Activated naive CD4-positive, alpha-beta T cell treated with Interleukin-2 at 50 U/mL for 16 hours (primary cell): Measurements from ENCODE around the gene SGSM2.

Source experiments
- DNase-seq: peaks from one replicate; pipeline ENCODE4 v3.0.0-alpha.2; 2020

SGSM2 gene

GRCh38 chr17:2399572-2400473 is 62.5 kb downstream of the SGSM2 start:
- DNase-seq = peak; percentile 93

- peak; percentile 68 for DNase-seq
Observed at GRCh38 chr17:2400474-2400866, 63.2 kb downstream of the SGSM2 start.

- peak; percentile 94 for DNase-seq
Observed at GRCh38 chr17:2400877-2401425, 63.6 kb downstream of the SGSM2 start, which contains the start of gene MNT. Gene MNT, minus strand, starts transcription at chr17:2401060. Its CDS starts 348 bp downstream, at chr17:2400712.

GRCh38 chr17:2401426-2402221 is 64.3 kb downstream of the SGSM2 start:
- peak; percentile 100 for DNase-seq

- no peak for DNase-seq
Observed at GRCh38 chr17:2402544-2402943, 65.2 kb downstream of the SGSM2 start.

- no peak for DNase-seq
Observed at GRCh38 chr17:2403044-2403443, 65.7 kb downstream of the SGSM2 start.

GRCh38 chr17:2405247-2405926 is 68.1 kb downstream of the SGSM2 start:
- DNase-seq = no peak

GRCh38 chr17:2406271-2406902 is 69.1 kb downstream of the SGSM2 start:
- no peak for DNase-seq

- no peak for DNase-seq
Observed at GRCh38 chr17:2406903-2407790, 69.8 kb downstream of the SGSM2 start.

GRCh38 chr17:2410951-2411350 is 73.7 kb downstream of the SGSM2 start:
- DNase-seq = no peak

GRCh38 chr17:2412561-2413021 is 75.3 kb downstream of the SGSM2 start:
- DNase-seq = no peak

- no peak for DNase-seq
Observed at GRCh38 chr17:2414446-2415064, 77.3 kb downstream of the SGSM2 start.

GRCh38 chr17:2415081-2415480 is 77.8 kb downstream of the SGSM2 start:
- DNase-seq = no peak

- DNase-seq = peak; percentile 87
Observed at GRCh38 chr17:2416010-2416734, 78.9 kb downstream of the SGSM2 start.

GRCh38 chr17:2418572-2418971 is 81.3 kb downstream of the SGSM2 start:
- no peak for DNase-seq

GRCh38 chr17:2419486-2419885 is 82.2 kb downstream of the SGSM2 start:
- no peak for DNase-seq

- DNase-seq = no peak
Observed at GRCh38 chr17:2420176-2420575, 82.9 kb downstream of the SGSM2 start.

- DNase-seq = no peak
Observed at GRCh38 chr17:2421315-2422147, 84.2 kb downstream of the SGSM2 start.

GRCh38 chr17:2423271-2423670 is 86.0 kb downstream of the SGSM2 start:
- DNase-seq = no peak
